HG03571 (cell line): ENCODE results near the gene CDK5RAP2.
"Not testable (repeated sequence)": the region's sequence is repeated elsewhere in the genome, so short reads cannot be mapped to it uniquely, and the experiment has no call there.

Experiments
- ATAC-seq: cut with Tn5 transposase; IDR thresholded peaks from one replicate; pipeline ENCODE4 v1.9.1; 2021; ENCODE audit not compliant: unreplicated experiment

CDK5RAP2 gene

GRCh38 chr9:120477534-120478001 lies 102.4 kb downstream of the CDK5RAP2 start:
- no peak for ATAC-seq

GRCh38 chr9:120475341-120475740 lies 104.6 kb downstream of the CDK5RAP2 start:
- no peak for ATAC-seq

GRCh38 chr9:120474591-120475243 lies 105.2 kb downstream of the CDK5RAP2 start:
- ATAC-seq = no peak

GRCh38 chr9:120473608-120474007 lies 106.4 kb downstream of the CDK5RAP2 start:
- no peak for ATAC-seq

- no peak for ATAC-seq
Measured at GRCh38 chr9:120465685-120466407, 114.1 kb downstream of the CDK5RAP2 start.

GRCh38 chr9:120464887-120465421 lies 115.0 kb downstream of the CDK5RAP2 start:
- no peak for ATAC-seq

GRCh38 chr9:120464176-120464886 lies 115.6 kb downstream of the CDK5RAP2 start:
- no peak for ATAC-seq

- ATAC-seq = no peak
Measured at GRCh38 chr9:120463765-120464164, 116.2 kb downstream of the CDK5RAP2 start.

- not testable (repeated sequence) for ATAC-seq
Measured at GRCh38 chr9:120461677-120462076, 118.3 kb downstream of the CDK5RAP2 start.

- no peak for ATAC-seq
Measured at GRCh38 chr9:120456218-120456617, 123.7 kb downstream of the CDK5RAP2 start.

- no peak for ATAC-seq
Measured at GRCh38 chr9:120454467-120454866, 125.5 kb downstream of the CDK5RAP2 start.

- no peak for ATAC-seq
Measured at GRCh38 chr9:120453792-120454191, 126.2 kb downstream of the CDK5RAP2 start.

- no peak for ATAC-seq
Measured at GRCh38 chr9:120452631-120453030, 127.3 kb downstream of the CDK5RAP2 start.

GRCh38 chr9:120450916-120451315 lies 129.1 kb downstream of the CDK5RAP2 start:
- ATAC-seq = no peak

- ATAC-seq = no peak
Measured at GRCh38 chr9:120449566-120449965, 130.4 kb downstream of the CDK5RAP2 start.

- ATAC-seq = no peak
Measured at GRCh38 chr9:120447959-120448500, 131.9 kb downstream of the CDK5RAP2 start.

- no peak for ATAC-seq
Measured at GRCh38 chr9:120446671-120447070, 133.3 kb downstream of the CDK5RAP2 start.

GRCh38 chr9:120443976-120444375 lies 136.0 kb downstream of the CDK5RAP2 start:
- ATAC-seq = no peak

GRCh38 chr9:120443489-120443888 lies 136.5 kb downstream of the CDK5RAP2 start:
- ATAC-seq = no peak

- no peak for ATAC-seq
Measured at GRCh38 chr9:120442308-120442995, 137.5 kb downstream of the CDK5RAP2 start.
